ENCODE data around the gene EFNB3.

- TF ChIP-seq SMC3 (IDR thresholded peaks at IDR 0.05; ENCODE audit: low read depth, low read length) (no peak), RAD21 (IDR thresholded peaks at IDR 0.05; ENCODE audit: low read length) (no peak), CTCF (conservative IDR thresholded peaks at IDR 0.05; ENCODE audit: low read depth, low read length) (no peak), POLR2A (IDR thresholded peaks at IDR 0.05; ENCODE audit: low read depth, low read length) (no peak), CEBPB (IDR thresholded peaks at IDR 0.05; ENCODE audit: low read depth, low read length) (no peak), FOS (IDR thresholded peaks at IDR 0.05; ENCODE audit: low read depth, low read length) (no peak), MXI1 (IDR thresholded peaks at IDR 0.05; ENCODE audit: borderline replicate concordance, low read depth, low read length) (no peak), RCOR1 (IDR thresholded peaks at IDR 0.05; ENCODE audit: insufficient replicate concordance, low read length) (no peak)
- TF ChIP-seq, protein P1, sequence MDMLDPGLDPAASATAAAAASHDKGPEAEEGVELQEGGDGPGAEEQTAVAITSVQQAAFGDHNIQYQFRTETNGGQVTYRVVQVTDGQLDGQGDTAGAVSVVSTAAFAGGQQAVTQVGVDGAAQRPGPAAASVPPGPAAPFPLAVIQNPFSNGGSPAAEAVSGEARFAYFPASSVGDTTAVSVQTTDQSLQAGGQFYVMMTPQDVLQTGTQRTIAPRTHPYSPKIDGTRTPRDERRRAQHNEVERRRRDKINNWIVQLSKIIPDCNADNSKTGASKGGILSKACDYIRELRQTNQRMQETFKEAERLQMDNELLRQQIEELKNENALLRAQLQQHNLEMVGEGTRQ (IDR thresholded peaks at IDR 0.05; ENCODE audit: low read depth, low read length) = no peak
Observed at GRCh38 chr17:7700510-7700909, 4.5 kb upstream of the EFNB3 start.
